ENCODE results near the gene TBC1D32.
"Not testable (repeated sequence)": the region's sequence is repeated elsewhere in the genome, so short reads cannot be mapped to it uniquely, and the experiment has no call there.

- not testable (repeated sequence) for TF ChIP-seq CTCF (IDR thresholded peaks at IDR 0.05; ENCODE audit: low read length); EZH2 (IDR thresholded peaks at IDR 0.05; ENCODE audit: borderline replicate concordance, low read length)
Observed at GRCh38 chr6:121301156-121301555, 33.1 kb downstream of the TBC1D32 start.

Measured in OCI-LY1 (cell line).